Tibial nerve (tissue), 4 donors: ENCODE measurements around the gene SYT17. TPM values are rescaled to one million over a fixed set of nuclear protein-coding genes. Genes with fewer than 3 reads are reported as not detected.

Source experiments
- DNase-seq, 2 donors: peaks; one replicate each; pipeline ENCODE4 v3.0.0-alpha.2; 2019; ENCODE audit warnings: low spot score in 2 of 2
- H3K27ac ChIP-seq, 4 donors: fragments of 200-600 bp; sonication (generic) in 3 of 4; one replicate each; pipeline ENCODE4 v1.5.1; 2017 to 2019; ENCODE audit warnings: mild to moderate bottlenecking in 1 of 4
- H3K27me3 ChIP-seq, 2 donors: fragments of 200-600 bp; sonication (generic) in 1 of 2; one replicate each; pipeline versions ENCODE4 v1.5.1 to v1.6.0; 2017 to 2019
- H3K36me3 ChIP-seq, 3 donors: fragments of 200-600 bp; sonication (generic); one replicate each; pipeline ENCODE4 v1.5.1; 2018 to 2019
- H3K4me1 ChIP-seq, 4 donors: fragments of 200-600 bp; sonication (generic) in 3 of 4; one replicate each; pipeline ENCODE4 v1.5.1; 2017 to 2019
- H3K4me3 ChIP-seq, 4 donors: fragments of 200-600 bp; sonication (generic) in 3 of 4; one replicate each; pipeline ENCODE4 v1.5.1; 2017 to 2019; ENCODE audit warnings: mild to moderate bottlenecking in 1 of 4, moderate library complexity in 1 of 4
- H3K9me3 ChIP-seq, 4 donors: fragments of 200-600 bp; sonication (generic) in 3 of 4; one replicate each; pipeline ENCODE4 v1.5.1; 2017 to 2019
- CTCF ChIP-seq, 5 experiments: fragments of 200-600 bp in 3 of 5; fragments of 450-650 bp in 2 of 5; sonication (generic) in 3 of 5; IDR thresholded peaks; one replicate each; pipeline ENCODE4 v1.5.1; 2016 to 2019; ENCODE audit warnings: antibody characterized with exemption in 5 of 5, mild to moderate bottlenecking in 3 of 5, moderate library complexity in 2 of 5
- EP300 ChIP-seq, 2 donors: sonication (generic); formaldehyde crosslinking; IDR thresholded peaks; one replicate each; pipeline ENCODE4 v1.6.1; 2017; ENCODE audit warnings: antibody characterized with exemption in 2 of 2, mild to moderate bottlenecking in 1 of 2
- POLR2A ChIP-seq, 2 donors: fragments of 450-650 bp; IDR thresholded peaks; one replicate each; pipeline ENCODE4 v1.6.1; 2017; ENCODE audit warnings: antibody characterized with exemption in 2 of 2, mild to moderate bottlenecking in 2 of 2, moderate library complexity in 2 of 2
- WGBS, 2 donors: methylation state at CpG; one replicate each; pipeline ENCODE4 v1.1.5; 2018; 5-methylcytosine and 5-hydroxymethylcytosine counted together
- total RNA-seq, 4 donors: library from RNA; depleted of rRNA; stranded (reverse); fragments of >200 nt; gene quantifications; one replicate each; pipeline ENCODE4 v1.1.0, GENCODE V29; 2016

SYT17 gene
- total RNA-seq, 4 donors from 2014 or later: 8.1 to 33.9 (median 12.7) TPM

- no peak for TF ChIP-seq POLR2A (IDR thresholded peaks at IDR 0.05)
- no peak for TF ChIP-seq CTCF (IDR thresholded peaks at IDR 0.05)
- no peak for TF ChIP-seq EP300 (IDR thresholded peaks at IDR 0.05)
- H3K27ac ChIP-seq: no peak overlapping the region
- WGBS, 2 donors: 69 to 85% methylated on average over 1 of the region's 1 CpG
Measured at GRCh38 chr16:19297454-19297853, 129.4 kb downstream of the SYT17 start.

GRCh38 chr16:19299565-19299964 is 131.5 kb downstream of the SYT17 start:
- TF ChIP-seq CTCF (IDR thresholded peaks at IDR 0.05) (no peak), POLR2A (IDR thresholded peaks at IDR 0.05) (no peak), EP300 (IDR thresholded peaks at IDR 0.05) (no peak)
- no peak overlapping the region for H3K4me3 ChIP-seq
- no peak overlapping the region for H3K27ac ChIP-seq
- no peaks in the 10 kb centered on the region for H3K4me1 ChIP-seq
- no peaks in the 10 kb centered on the region for H3K27me3 ChIP-seq
- H3K36me3 ChIP-seq: no peaks in the 10 kb centered on the region
- 64 to 81% methylated on average over 2 of the region's 2 CpGs for WGBS, 2 donors
- no peak for DNase-seq
- H3K9me3 ChIP-seq: no peaks in the 10 kb centered on the region

More at GRCh38 chr16:19297454-19297853, 129.4 kb downstream of the SYT17 start:
- no peak overlapping the region for H3K4me3 ChIP-seq
- H3K9me3 ChIP-seq: no peaks in the 10 kb centered on the region
- no peak for DNase-seq
- no peaks in the 10 kb centered on the region for H3K36me3 ChIP-seq
- no peaks in the 10 kb centered on the region for H3K27me3 ChIP-seq
- H3K4me1 ChIP-seq: no peaks in the 10 kb centered on the region

GRCh38 chr16:19301931-19302330 is 133.9 kb downstream of the SYT17 start:
- no peak overlapping the region for H3K4me3 ChIP-seq
- no peaks in the 10 kb centered on the region for H3K9me3 ChIP-seq
- DNase-seq: no peak
- no peaks in the 10 kb centered on the region for H3K36me3 ChIP-seq
- TF ChIP-seq POLR2A (IDR thresholded peaks at IDR 0.05) (no peak), CTCF (IDR thresholded peaks at IDR 0.05) (no peak), EP300 (IDR thresholded peaks at IDR 0.05) (no peak)
- no peaks in the 10 kb centered on the region for H3K4me1 ChIP-seq
- H3K27ac ChIP-seq: no peak overlapping the region
- WGBS, 2 donors: 35 to 36% methylated on average over 1 of the region's 1 CpG
- H3K27me3 ChIP-seq: no peaks in the 10 kb centered on the region

- H3K36me3 ChIP-seq: no peaks in the 10 kb centered on the region
Measured at GRCh38 chr16:19304750-19305149, 136.7 kb downstream of the SYT17 start.

GRCh38 chr16:19305443-19305842 is 137.4 kb downstream of the SYT17 start:
- DNase-seq: no peak
- 86 to 91% methylated on average over 2 of the region's 2 CpGs for WGBS, 2 donors
- TF ChIP-seq EP300 (IDR thresholded peaks at IDR 0.05) (no peak), POLR2A (IDR thresholded peaks at IDR 0.05) (no peak), CTCF (IDR thresholded peaks at IDR 0.05) (no peak)
- H3K27ac ChIP-seq: no peak overlapping the region
- no peaks in the 10 kb centered on the region for H3K4me1 ChIP-seq
- no peaks in the 10 kb centered on the region for H3K27me3 ChIP-seq
- H3K4me3 ChIP-seq: no peak overlapping the region
- no peaks in the 10 kb centered on the region for H3K36me3 ChIP-seq
- no peaks in the 10 kb centered on the region for H3K9me3 ChIP-seq

More at GRCh38 chr16:19304750-19305149, 136.7 kb downstream of the SYT17 start:
- Histone ChIP-seq H3K4me3 (no peak overlapping the region), H3K9me3 (no peaks in the 10 kb centered on the region), H3K27me3 (no peaks in the 10 kb centered on the region), H3K27ac (no peak overlapping the region), H3K4me1 (no peaks in the 10 kb centered on the region)
- TF ChIP-seq CTCF (IDR thresholded peaks at IDR 0.05): no peak
- DNase-seq: no peak
- 45 to 47% methylated on average over 2 of the region's 2 CpGs for WGBS, 2 donors
